Measurements from ENCODE around the gene TMEM202.

DNA sequence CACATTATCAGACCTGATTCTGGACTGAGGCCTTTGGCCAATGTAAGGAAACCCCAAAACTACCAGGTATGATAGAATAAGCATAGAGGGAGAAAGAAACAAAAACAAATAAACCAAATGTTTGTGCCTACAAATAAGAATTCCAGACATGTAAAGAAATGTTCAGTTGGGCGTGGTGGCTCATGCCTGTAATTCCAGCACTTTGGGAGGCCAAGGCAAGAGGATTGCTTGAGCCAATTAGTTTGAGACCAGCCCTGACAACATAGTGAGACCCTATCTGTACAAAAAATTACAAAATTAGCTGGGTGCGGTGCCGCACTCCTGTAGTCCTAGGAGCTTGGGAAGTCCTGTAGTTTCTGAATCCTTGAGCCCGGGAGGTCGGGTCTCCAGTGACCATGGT, 13.0 kb downstream of the TMEM202 start:
- TF ChIP-seq MYC (IDR thresholded peaks at IDR 0.05; ENCODE audit: low read depth, low read length) (no peak), EZH2 (IDR thresholded peaks at IDR 0.05; ENCODE audit: borderline replicate concordance, low read depth, low read length, severe bottlenecking) (no peak), POLR2AphosphoS5 (IDR thresholded peaks at IDR 0.05; ENCODE audit: insufficient read depth, low read depth, low read length) (no peak), POLR2A (IDR thresholded peaks at IDR 0.05; ENCODE audit: low read depth, low read length) (no peak), JUN (IDR thresholded peaks at IDR 0.05; ENCODE audit: borderline replicate concordance, insufficient read depth, insufficient read length, low read depth) (no peak), FOS (IDR thresholded peaks at IDR 0.05; ENCODE audit: borderline replicate concordance, insufficient read depth, low read length) (no peak)
- TF ChIP-seq, protein P1, sequence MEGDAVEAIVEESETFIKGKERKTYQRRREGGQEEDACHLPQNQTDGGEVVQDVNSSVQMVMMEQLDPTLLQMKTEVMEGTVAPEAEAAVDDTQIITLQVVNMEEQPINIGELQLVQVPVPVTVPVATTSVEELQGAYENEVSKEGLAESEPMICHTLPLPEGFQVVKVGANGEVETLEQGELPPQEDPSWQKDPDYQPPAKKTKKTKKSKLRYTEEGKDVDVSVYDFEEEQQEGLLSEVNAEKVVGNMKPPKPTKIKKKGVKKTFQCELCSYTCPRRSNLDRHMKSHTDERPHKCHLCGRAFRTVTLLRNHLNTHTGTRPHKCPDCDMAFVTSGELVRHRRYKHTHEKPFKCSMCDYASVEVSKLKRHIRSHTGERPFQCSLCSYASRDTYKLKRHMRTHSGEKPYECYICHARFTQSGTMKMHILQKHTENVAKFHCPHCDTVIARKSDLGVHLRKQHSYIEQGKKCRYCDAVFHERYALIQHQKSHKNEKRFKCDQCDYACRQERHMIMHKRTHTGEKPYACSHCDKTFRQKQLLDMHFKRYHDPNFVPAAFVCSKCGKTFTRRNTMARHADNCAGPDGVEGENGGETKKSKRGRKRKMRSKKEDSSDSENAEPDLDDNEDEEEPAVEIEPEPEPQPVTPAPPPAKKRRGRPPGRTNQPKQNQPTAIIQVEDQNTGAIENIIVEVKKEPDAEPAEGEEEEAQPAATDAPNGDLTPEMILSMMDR (IDR thresholded peaks at IDR 0.05; ENCODE audit: extremely low read depth in 1 of 2, insufficient read depth in 1 of 2, low read depth in 1 of 2, low read length in 2 of 2): no peak
- TF ChIP-seq, protein P2, sequence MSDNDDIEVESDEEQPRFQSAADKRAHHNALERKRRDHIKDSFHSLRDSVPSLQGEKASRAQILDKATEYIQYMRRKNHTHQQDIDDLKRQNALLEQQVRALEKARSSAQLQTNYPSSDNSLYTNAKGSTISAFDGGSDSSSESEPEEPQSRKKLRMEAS (IDR thresholded peaks at IDR 0.05; ENCODE audit: insufficient read depth, insufficient read length): no peak
